ENCODE results near the gene CCL4. TPM values are rescaled to one million over a fixed set of nuclear protein-coding genes. Genes with fewer than 3 reads are reported as not detected.
"Not testable (repeated sequence)": the region's sequence is repeated elsewhere in the genome, so short reads cannot be mapped to it uniquely, and the experiment has no call there.

The CCL4 gene
- total RNA-seq, 1 donor from 2014 or later: not detected

DNA sequence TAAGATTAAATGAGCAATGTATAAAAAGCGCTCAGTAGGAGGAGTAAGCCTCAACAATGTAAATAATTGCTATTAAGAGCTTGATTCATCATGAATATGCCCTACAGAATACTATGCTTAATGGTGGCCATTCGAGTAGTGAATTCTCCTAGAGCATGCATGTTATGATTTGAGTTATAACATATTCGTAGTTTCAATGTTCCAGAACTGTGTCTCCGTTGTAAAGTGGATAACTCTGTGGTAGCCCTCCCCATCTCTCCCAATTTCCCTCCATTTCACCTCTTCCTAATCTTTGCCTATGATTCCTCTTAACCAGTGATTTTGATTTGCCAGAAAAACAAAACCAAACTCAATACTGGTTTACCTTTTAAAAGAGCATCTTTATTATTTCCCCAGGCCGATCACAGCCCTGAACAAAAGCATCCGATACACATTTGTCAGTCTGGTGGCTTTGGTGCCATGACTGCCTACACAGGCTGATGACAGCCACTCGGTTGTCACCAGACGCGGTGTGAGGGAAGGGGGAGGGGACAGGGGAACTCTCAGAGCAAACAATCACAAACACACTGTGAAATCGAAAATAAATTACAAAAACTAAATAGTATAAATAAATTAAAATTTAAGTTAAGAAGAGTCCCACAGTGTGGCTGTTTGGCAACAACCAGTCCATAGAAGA is 15.6 kb upstream of the CCL4 start:
- DNase-seq (ENCODE audit: low read depth in 2 of 2): not testable (repeated sequence)

DNA sequence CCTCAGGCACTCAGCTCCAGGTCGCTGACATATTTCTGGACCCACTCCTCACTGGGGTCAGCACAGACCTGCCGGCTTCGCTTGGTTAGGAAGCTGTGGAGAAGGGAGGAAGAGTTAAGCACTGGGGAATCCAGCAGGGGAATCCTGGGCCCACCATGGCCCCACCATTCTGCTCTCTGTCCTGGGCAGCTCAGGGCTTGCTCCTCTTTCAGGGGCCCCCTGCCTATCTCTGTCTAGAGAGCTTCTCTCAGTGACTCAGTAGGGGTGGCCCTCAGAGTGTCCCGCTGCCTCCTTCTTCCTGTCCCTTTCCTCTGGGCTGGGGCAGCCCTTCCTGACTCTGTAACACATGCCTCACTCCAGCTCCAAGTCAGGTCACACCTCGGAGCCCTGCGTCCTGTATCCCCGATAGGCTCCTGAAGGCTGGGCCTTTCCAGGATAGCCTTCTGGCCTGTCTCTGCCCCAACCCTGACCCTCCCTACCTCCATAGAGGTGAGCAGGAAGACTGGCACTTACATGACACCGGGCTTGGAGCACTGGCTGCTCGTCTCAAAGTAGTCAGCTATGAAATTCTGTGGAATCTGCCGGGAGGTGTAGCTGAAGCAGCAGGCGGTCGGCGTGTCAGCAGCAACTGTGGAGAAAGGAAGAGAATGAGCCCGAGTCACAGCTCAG is 14.8 kb upstream of the CCL4 start:
- DNase-seq (ENCODE audit: low read depth in 2 of 2): no peak

DNA sequence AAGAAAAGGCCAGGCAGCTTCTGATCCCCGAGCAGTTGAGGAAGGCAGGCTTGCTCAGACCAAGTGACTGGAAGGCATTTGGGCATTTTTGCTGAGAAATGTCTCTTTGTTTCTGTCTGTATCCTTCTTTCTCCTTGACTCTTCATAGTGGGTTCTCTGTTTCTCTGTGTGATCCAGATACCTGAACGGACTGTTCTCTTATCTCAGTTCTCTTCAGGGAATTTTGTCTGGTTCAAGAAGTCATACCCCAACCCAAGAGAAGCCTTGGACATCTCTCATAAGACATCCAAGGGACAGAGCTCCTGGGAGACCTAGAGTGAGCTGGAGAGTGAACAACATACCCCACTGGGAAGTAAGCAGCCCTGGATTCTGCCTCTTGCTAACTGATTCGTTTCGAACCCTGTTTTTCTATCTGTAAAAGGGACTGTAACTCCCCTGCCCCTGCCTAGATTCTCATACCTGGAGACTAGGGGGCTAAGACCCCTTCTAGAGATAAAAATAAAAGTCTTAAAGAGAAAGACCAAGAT is 14.2 kb upstream of the CCL4 start:
- DNase-seq (ENCODE audit: low read depth in 2 of 2): no peak

DNA sequence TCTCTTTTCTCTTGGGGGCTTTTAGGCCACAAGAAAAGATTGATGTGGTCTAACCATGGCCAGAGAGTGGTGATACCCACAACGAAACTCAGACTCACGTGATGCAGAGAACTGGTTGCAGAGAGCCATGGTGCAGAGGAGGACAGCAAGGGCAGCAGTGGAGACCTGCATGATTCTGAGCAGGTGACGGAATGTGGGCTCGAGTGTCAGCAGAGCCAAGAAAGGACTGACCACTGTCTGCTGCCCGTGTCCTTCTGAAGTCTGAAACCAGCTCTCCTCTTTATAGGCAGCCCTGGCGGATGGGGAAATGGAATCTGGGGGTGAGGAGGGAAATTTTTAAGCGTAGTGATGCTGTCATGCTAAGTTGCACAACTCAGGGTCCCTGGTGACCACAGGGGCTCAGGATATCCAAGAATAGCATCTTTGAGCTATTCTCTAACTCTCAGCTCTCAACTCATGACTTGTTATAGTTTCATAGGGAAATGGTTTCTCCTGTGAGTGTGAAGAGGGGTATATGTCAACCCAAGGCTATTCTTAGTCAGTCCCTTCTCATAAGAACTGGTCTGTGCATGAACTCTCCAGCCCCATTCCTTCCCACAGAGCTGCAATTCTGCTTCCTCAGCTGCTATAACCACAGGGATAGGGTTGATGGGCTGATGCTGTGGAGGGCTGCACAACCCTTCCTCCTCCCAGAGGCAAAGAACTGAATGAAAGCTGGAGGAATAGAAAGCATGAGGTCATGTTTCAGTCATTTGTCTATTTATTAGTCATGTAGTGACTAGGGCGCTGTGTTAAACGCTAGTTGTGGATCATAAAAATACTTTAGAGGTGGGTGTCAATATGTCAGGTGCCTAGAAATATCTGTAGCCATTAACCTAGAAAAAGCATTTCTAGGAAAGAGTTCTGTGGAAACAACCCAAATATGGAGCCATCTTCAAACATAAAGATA is 13.5 kb upstream of the CCL4 start, which contains the start of gene CCL3:
TSS of gene CCL3 (minus strand) at position 256 of the 949 bp plus-strand sequence. CDS start at position 171, 85 bp downstream.
- DNase-seq (ENCODE audit: low read depth in 2 of 2): no peak

DNA sequence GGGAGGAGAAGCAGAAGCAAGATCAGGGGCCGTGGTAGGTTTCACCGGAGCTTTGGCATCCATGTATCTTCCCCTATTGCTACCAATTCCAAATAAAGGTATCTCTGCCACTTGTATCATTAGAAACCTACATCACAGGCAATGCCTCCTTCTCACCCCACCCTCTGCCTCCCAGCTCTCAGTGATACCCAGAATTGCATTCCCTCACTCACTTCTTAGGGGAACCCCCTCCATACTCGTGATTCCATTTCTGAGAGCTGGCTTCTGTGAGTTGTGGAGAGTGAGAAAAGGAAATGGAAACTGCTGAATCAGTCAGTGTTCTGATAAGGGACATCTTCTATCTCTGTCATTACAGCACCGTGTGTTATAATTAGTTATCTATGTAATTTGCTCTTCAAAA is 11.4 kb upstream of the CCL4 start:
- DNase-seq (ENCODE audit: low read depth in 2 of 2): no peak

DNA sequence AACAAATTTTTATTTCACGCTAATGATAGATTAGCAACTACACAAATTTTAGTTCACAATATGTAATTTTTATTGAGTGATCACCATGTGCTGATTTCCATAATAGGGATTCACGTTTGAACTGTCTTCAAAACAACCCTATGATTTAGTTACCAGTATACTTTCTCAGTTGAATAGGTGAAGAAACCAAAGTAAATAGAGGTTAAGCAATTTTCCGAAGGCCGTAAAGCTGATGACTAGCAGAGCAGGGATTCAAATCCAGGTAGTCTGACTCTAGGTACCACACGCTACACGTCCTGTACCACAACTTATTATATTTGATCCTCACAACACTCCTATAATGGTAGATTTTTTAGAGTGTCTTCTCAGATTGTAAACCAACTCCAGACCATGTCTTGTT is 10.9 kb upstream of the CCL4 start:
- DNase-seq (ENCODE audit: low read depth in 2 of 2): not testable (repeated sequence)

DNA sequence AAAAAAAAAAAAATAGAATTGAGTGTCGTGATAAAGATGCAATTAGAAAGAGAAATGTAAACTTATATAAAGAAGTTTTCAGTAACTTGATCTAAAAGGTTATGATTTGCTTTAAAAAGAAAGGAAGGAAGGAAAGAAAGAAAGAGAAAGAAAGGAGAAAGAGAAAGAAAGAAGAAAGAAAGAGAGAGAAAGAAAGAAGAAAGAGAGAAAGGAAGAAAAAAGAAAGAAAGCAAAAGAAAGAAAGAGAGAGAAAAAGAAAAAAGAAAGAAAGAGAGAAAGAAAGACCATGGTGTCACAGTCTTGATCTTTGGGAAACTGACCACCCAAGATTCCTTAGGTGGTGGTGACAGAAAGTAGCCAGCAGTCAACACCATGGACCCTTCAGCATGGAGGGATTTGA is 9.4 kb upstream of the CCL4 start:
- no peak for DNase-seq (ENCODE audit: low read depth in 2 of 2)

DNA sequence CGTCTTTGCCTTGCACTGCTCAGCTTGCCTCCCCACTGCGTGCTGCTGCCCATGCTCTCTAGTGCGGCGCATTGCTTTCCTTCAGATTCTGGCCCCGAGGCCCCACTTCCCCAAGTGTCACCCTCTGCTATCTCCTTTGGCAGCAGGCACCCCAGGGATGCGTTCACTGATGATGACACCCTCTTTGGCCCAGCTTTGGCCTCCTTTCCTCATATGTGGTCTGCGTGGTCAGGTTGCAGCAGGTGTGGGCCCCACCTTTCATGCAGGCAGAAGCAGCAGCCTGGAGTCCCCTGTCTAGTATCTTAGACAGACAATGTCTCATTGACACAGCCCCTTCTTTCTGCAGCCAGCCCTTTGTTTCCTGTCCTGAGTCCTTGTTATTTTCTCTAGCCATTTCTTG is 8.9 kb upstream of the CCL4 start:
- no peak for DNase-seq (ENCODE audit: low read depth in 2 of 2)

DNA sequence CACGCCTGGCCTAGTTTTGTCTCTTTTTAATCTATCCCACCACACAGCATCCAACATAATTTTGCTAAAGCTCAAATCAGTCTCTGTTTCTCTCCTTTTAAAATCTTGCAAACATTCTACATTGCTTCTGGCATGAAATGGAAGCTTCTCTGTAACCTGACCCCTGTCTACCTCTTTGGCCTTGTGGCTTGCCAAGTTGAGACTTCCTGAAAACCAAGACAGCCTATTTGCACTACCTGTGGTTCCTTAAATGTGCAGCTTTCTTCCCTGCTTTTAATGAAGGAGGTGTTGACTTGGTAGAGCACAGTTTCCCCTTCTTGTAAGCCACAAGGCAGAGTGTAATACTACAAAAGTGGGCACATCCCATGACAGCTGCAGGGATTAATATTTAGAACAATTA is 7.6 kb upstream of the CCL4 start:
- DNase-seq (ENCODE audit: low read depth in 2 of 2): no peak

DNA sequence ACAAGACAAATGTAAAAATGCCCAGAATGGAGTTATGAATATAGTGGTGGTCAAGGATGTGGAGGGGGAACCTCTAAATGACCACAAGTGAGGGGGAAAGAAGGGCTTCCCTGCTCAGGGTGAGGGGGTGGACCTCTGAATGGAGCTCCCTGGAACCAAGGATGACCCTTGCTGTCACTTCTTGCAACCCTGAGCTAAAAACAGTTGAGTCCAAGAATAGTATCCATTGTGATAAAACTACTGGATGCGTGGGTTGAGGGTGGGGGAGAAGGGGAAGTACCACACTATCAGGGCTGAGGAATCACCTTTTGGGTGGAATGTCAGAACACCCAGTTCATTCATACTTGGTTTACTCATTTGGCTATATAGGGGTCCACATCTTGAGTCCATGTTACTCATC is 4.6 kb upstream of the CCL4 start:
- not testable (repeated sequence) for DNase-seq (ENCODE audit: low read depth in 2 of 2)

DNA sequence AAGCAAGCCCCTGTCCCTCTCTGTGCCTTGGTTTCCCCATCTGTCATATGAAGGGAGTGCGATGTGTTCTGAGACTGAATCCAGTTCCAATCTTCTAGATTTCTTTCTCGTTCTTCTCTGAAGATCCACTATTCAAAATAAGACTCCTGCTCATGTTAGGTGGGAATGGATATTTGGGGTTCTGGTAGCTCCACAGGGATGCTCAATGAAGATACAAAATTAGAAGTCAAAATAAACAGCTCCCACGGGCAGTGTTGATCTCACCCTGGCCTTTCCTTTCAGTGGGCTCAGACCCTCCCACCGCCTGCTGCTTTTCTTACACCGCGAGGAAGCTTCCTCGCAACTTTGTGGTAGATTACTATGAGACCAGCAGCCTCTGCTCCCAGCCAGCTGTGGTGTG is 619 bp downstream of the CCL4 start:
- not testable (repeated sequence) for DNase-seq (ENCODE audit: low read depth in 2 of 2)

DNA sequence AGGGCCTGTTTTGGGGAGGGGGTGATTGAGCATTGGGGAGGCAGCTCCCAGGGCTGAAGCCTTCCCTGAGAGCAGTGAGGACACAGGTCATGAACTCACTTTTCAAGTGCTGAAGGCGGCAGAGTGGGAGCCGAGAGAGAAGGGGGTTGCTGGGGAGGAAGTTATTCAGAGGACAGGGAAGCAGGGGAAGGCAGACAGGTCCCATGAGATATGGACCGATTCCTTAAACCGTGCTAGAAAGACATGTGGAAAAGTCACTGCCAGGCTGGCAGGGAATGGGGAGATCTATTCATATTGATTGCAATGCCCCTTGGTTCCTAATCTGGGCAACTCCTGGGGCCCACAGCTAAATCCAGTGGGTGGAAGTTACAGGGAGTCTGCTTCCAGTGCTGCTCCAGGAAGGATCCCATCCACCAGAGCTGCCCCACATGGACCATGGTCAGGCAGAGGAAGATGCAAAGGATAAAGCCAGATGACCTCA is 1.1 kb downstream of the CCL4 start:
- DNase-seq (ENCODE audit: low read depth in 2 of 2): no peak

DNA sequence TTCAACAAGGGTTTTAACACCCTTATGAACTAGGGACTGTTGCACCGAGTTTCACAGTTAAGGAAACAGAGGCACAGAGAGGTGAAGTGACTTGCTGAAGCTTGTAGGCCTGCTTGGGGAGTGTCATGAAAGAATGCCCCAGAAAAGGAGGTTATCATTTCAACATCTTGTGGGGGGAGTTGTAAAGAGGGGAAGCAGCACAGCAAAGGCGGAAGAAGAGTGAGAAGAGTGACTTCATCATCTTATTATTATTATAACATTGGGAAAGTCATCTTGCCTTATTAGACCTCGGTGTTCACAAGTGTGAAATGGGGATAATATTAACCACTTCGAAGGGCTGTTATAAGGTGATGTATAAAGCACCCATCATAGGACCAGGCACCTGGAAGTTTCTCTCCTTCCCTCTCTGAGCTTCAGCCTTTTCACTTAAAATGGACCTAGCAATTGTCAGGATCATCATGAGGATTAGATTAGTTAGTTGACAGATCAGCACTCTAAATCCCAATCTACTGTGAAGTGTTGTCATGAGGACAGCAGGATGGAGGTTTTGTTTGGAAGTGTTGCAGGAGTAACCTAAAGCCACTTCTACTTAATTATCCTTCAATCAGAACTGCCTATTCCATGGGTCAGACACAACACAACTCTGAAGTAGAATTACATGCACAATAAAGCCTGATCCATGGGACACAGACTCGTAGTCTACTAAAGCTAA is 2.3 kb downstream of the CCL4 start:
- no peak for DNase-seq (ENCODE audit: low read depth in 2 of 2)

DNA sequence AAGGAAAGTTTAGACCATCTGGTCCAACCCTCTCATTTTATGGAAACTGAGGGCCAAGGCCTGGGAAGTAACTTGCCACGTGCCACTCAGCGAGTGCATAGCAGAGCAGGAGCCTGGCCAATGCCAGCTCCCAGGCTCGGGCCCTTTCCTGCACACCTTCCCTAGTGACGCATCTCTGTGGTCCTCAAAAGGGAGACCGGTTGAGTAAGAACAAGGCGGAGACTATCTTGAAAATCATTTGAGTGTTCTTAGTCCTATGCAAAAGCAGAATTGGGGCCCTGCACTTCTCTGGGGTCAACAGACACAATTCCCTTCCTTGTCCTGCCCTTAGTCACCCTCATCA is 2.8 kb downstream of the CCL4 start:
- no peak for DNase-seq (ENCODE audit: low read depth in 2 of 2)

DNA sequence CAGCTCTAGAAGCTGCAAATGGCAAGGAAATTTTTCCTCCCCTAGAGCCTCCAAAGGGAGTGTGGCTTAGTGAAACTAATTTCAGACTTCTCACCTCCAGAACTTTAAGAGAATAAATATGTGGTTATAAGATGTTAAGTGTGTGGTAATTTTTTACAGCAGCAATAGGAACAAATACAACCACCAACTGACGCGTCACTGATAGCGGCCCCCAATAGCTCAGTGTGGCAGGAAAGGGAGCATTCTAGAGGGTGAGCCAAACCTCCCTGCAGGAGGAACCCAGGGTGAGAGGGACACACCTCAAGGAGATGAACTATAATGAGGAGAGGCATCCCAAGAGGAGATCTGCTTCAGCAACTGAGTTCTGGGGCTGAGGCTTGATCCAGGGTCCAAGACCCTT is 4.0 kb downstream of the CCL4 start:
- DNase-seq (ENCODE audit: low read depth in 2 of 2): no peak

DNA sequence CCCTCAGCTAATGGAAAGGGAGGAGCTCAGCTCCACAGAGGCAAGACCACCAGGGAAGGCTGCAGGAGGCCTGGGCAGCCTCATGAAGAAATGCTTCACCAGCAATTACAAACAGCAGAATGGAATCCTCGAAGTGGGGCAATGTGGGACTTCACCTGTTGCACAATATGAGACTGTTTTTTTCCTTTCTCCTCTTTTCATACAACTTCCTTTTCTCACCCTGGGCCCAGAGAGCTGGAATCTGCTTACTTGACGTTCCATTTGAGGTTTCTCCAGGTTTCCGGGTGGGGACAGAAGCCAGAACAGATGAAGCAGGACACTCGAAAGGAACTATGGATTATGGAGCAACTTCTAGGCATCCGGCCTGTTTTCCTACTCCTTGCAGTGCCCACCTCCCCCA is 4.6 kb downstream of the CCL4 start:
- not testable (repeated sequence) for DNase-seq (ENCODE audit: low read depth in 2 of 2)

DNA sequence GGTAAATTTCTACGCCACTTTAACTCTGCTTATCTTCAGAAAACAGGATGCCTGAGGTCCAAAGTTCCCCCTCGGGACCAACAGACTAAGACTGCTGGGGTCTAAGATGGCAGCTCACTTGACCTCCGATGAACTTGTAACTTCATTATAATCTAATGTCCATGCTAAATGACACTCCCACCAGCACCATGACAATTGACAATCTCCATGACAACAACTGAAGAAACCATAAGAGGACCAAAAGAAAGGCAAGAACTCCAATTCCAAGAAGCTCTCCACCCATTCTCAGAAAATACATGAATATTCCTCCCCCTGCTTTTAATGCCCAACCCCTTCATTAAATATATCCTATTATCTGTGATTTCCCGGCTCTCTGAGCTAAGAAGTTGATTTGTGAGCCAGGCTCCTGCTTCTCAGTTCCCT is 7.5 kb downstream of the CCL4 start:
- DNase-seq (ENCODE audit: low read depth in 2 of 2): no peak

DNA sequence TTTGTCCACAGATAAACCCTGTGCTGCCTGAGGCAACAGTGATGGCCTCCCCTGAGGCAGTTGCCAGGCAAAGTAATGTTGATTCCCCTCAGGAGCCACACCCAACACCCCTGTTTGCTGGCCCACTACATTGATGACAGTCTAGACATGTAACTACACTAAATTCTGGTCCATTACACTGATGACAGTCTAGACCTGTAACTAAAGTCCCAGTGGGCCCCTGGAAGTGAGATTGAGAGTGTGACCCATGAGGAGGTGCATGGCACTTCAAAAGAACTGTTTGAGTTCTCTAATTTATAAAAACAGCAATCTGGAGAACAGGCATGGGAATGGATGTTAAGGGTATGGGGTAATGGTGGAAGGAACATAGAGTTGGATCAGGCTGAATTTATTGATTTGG is 8.9 kb downstream of the CCL4 start:
- no peak for DNase-seq (ENCODE audit: low read depth in 2 of 2)

DNA sequence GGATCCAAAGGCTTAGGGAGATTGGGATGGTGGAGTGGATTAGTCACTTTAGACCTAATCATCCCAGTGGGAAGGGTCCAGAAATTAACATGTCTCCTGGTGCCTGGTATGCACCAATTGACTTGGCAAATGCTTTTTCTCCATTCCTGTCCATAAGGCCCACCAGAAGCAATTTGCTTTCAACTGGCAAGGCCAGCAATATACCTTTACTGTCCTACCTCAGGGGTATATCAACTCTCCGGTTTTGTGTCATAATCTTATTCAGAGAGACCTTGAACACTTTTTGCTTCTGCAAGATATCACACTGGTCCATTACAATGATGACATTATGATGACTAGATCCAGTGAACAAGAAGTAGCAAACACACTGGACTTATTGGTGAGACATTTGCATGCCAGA is 9.5 kb downstream of the CCL4 start:
- not testable (repeated sequence) for DNase-seq (ENCODE audit: low read depth in 2 of 2)

DNA sequence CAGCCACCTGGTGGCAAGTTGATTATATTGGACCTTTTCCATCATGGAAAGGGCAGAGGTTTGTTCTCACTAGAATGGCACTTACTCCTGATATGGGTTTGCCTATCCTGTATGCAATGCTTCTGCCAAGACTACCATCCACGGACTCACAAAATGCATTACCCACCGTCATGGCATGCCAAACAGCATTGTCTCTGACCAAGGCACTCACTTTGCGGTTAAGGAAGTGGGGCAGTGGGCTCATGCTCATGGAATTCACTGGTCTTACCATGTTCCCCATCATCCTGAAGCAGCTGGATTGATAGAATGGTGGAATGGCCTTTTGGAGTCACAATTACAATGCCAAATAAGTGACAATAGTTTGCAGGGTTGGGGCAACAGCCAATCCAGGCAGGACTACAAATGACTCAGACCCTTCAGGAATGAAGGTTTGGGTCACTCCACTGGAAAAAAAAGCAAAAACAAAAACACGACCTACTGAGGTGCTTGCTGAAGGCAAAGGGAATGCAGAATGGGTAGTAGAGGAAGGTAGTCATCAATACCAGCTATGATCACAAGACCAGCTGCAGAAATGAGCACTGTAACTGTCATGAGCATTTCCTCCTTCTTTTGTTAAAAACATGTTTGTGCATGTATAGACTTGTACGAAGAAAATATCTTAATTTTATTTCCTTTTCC is 11.5 kb downstream of the CCL4 start:
- DNase-seq (ENCODE audit: low read depth in 2 of 2): not testable (repeated sequence)

DNA sequence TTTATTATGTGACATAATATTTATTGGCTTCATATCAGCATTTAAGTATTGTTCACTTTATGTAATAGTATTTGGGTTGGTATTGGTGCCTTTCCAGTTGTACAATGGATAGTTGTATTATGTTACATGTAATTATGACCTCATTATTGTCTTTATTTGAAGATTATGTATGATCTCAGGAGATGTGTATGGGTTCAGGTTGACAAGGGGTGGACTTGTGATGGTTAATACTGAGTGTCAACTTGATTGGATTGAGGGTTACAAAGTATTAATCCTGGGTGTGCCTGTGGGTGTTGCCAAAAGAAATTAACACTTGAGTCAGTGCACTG is 12.0 kb downstream of the CCL4 start:
- DNase-seq (ENCODE audit: low read depth in 2 of 2): not testable (repeated sequence)
